GM21526 (cell line): Measurements from ENCODE around the gene GLI3.

Source experiments
- ATAC-seq: cut with Tn5 transposase; IDR thresholded peaks from one replicate; pipeline ENCODE4 v1.9.1; 2021; ENCODE audit warnings: moderate library complexity; ENCODE audit not compliant: unreplicated experiment, low FRiP score

The GLI3 gene

GRCh38 chr7:42236976-42237810 is at the start of gene GLI3:
Gene GLI3, minus strand, starts transcription at chr7:42237209. Its CDS starts 13,956 bp downstream, at chr7:42223253.
- peak; percentile 67 for ATAC-seq

- ATAC-seq: no peak
Measured at GRCh38 chr7:42285383-42285824, 48.4 kb upstream of the GLI3 start.

GRCh38 chr7:42283553-42283952 is 46.5 kb upstream of the GLI3 start:
- no peak for ATAC-seq

GRCh38 chr7:42278344-42278743 is 41.3 kb upstream of the GLI3 start:
- no peak for ATAC-seq

GRCh38 chr7:42274053-42274452 is 37.0 kb upstream of the GLI3 start:
- no peak for ATAC-seq

- no peak for ATAC-seq
Measured at GRCh38 chr7:42272793-42273665, 36.0 kb upstream of the GLI3 start.

- ATAC-seq: no peak
Measured at GRCh38 chr7:42269161-42269560, 32.2 kb upstream of the GLI3 start.

- no peak for ATAC-seq
Measured at GRCh38 chr7:42264702-42265101, 27.7 kb upstream of the GLI3 start.

GRCh38 chr7:42263971-42264370 is 27.0 kb upstream of the GLI3 start:
- no peak for ATAC-seq

- ATAC-seq: no peak
Measured at GRCh38 chr7:42262964-42263363, 26.0 kb upstream of the GLI3 start.

GRCh38 chr7:42254217-42254616 is 17.2 kb upstream of the GLI3 start:
- ATAC-seq: no peak

GRCh38 chr7:42253316-42253715 is 16.3 kb upstream of the GLI3 start:
- ATAC-seq: no peak

- ATAC-seq: no peak
Measured at GRCh38 chr7:42250411-42250810, 13.4 kb upstream of the GLI3 start.

- no peak for ATAC-seq
Measured at GRCh38 chr7:42248579-42248978, 11.6 kb upstream of the GLI3 start.

GRCh38 chr7:42247301-42247700 is 10.3 kb upstream of the GLI3 start:
- ATAC-seq: no peak

GRCh38 chr7:42244828-42245227 is 7.8 kb upstream of the GLI3 start:
- no peak for ATAC-seq

GRCh38 chr7:42242381-42242780 is 5.4 kb upstream of the GLI3 start:
- no peak for ATAC-seq

GRCh38 chr7:42241424-42241823 is 4.4 kb upstream of the GLI3 start:
- no peak for ATAC-seq

- ATAC-seq: no peak
Measured at GRCh38 chr7:42240416-42240815, 3.4 kb upstream of the GLI3 start.

- ATAC-seq: no peak
Measured at GRCh38 chr7:42238709-42239366, 1.8 kb upstream of the GLI3 start.
